GM12878 (cell line): ENCODE data around the gene ZNF304. TPM values are rescaled to one million over a fixed set of nuclear protein-coding genes. Genes with fewer than 3 reads are reported as not detected.
A peak's percentile ranks its signal among the peaks of the same experiment; 100 is the strongest.

Experiments
- ATAC-seq: fragments of 200-7000 bp; cut with Tn5 transposase; 3 replicates; pipeline ENCODE4 v1.9.1; 2020; ENCODE audit warnings: mild to moderate bottlenecking, moderate library complexity
- BruUV-seq: library from RNA; stranded (reverse); fragments of 400-500 nt; replicated peaks from 2 replicates; lab custom pipeline; 2021; lab: Mats Ljungman, UMichigan
- CTCF ChIA-PET: fragments of 300-600 bp; sonication (Branson Sonifier 250); formaldehyde crosslinking; extraction: SDS; loops from one replicate; lab custom pipeline; 2021; ENCODE audit warnings: inconsistent platforms; lab: Yijun Ruan, JAX
- POLR2A ChIA-PET: fragments of 350-600 bp; formaldehyde crosslinking; extraction: SDS; loops from one replicate; lab custom pipeline; 2021; ENCODE audit warnings: inconsistent platforms; lab: Charles Lee
- RAD21 ChIA-PET: fragments of 300-600 bp; sonication (Branson Sonifier 250); formaldehyde crosslinking; loops from one replicate; lab custom pipeline; 2023; ENCODE audit warnings: antibody characterized with exemption; ENCODE audit not compliant: unreplicated experiment; lab: Charles Lee
- SMC1A ChIA-PET: fragments of 300-600 bp; sonication (Branson Sonifier 250); formaldehyde crosslinking; loops from one replicate; lab custom pipeline; 2023; ENCODE audit not compliant: unreplicated experiment, uncharacterized antibody; lab: Charles Lee
- DNase-seq: peaks from one replicate; pipeline ENCODE4 v3.0.0-alpha.2; 2011; ENCODE audit warnings: low read depth, low spot score
- FAIRE-seq: peaks from 3 replicates; lab custom pipeline; 2011; peaks lifted over from hg19 to GRCh38; lab: Jason Lieb, UNC
- H2AFZ ChIP-seq: 2 replicates; pipeline ENCODE4 v1.6.0; 2011; ENCODE audit warnings: low read depth, low read length, control low read depth; ENCODE audit not compliant: control insufficient read depth
- H3K27ac ChIP-seq: 2 replicates; pipeline ENCODE4 v1.5.1; 2011; ENCODE audit warnings: control low read depth; ENCODE audit not compliant: control insufficient read depth, insufficient read depth
- H3K27me3 ChIP-seq, 2 experiments: replicated peaks in 1 of 2; 2 replicates each; pipeline versions ENCODE4 v1.6.0 to v1.6.1; 2011; ENCODE audit warnings: low read length in 1 of 2; ENCODE audit not compliant: control insufficient read depth in 2 of 2, insufficient read depth in 2 of 2
- H3K36me3 ChIP-seq, 2 experiments: 2 replicates each; pipeline ENCODE4 v1.5.1; 2011; ENCODE audit warnings: low read length in 1 of 2; ENCODE audit not compliant: control insufficient read depth in 2 of 2, insufficient read depth in 2 of 2
- H3K4me1 ChIP-seq: 2 replicates; pipeline ENCODE4 v1.6.1; 2011; ENCODE audit warnings: mild to moderate bottlenecking, low read length, moderate library complexity, mixed read lengths; ENCODE audit not compliant: control insufficient read depth, insufficient read depth
- H3K4me2 ChIP-seq: 2 replicates; pipeline ENCODE4 v1.6.0; 2011; ENCODE audit warnings: control low read depth; ENCODE audit not compliant: control insufficient read depth, insufficient read depth
- H3K4me3 ChIP-seq: fragments of 200-600 bp; sonication (generic); 2 replicates; pipeline ENCODE4 v1.5.1; 2016
- H3K79me2 ChIP-seq: 2 replicates; pipeline ENCODE4 v1.6.0; 2011; ENCODE audit warnings: low read length; ENCODE audit not compliant: control insufficient read depth, insufficient read depth
- H3K9ac ChIP-seq: 2 replicates; pipeline ENCODE4 v1.8.0; 2011; ENCODE audit warnings: low read length, control low read depth, mixed read lengths; ENCODE audit not compliant: control insufficient read depth, insufficient read depth
- H3K9me3 ChIP-seq: replicated peaks from 3 replicates; pipeline ENCODE4 v1.5.1; 2011; ENCODE audit warnings: mild to moderate bottlenecking, low read length; ENCODE audit not compliant: control insufficient read depth, insufficient read depth
- H4K20me1 ChIP-seq: 2 replicates; pipeline ENCODE4 v1.6.0; 2011; ENCODE audit not compliant: control insufficient read depth, insufficient read depth
- BMI1 ChIP-seq: fragments of 450-650 bp; IDR thresholded peaks from 2 replicates; pipeline ENCODE4 v1.6.1; 2016; ENCODE audit warnings: mild to moderate bottlenecking, moderate library complexity, borderline replicate concordance
- EP300 ChIP-seq, 2 experiments: fragments of 150-350 bp in 1 of 2; IDR thresholded peaks; 2 replicates each; pipeline ENCODE4 v1.6.1; 2011 to 2012; ENCODE audit warnings: low read depth in 2 of 2, low read length in 2 of 2, borderline replicate concordance in 1 of 2, improper control_type of control experiment in 1 of 2, inconsistent platforms in 1 of 2; ENCODE audit not compliant: control insufficient read depth in 1 of 2
- KLF5 ChIP-seq: fragments of 450-650 bp; IDR thresholded peaks from 2 replicates; pipeline ENCODE4 v1.6.1; 2014; ENCODE audit warnings: mild to moderate bottlenecking; ENCODE audit not compliant: partially characterized antibody
- MTA2 ChIP-seq: fragments of 450-650 bp; IDR thresholded peaks from 2 replicates; pipeline ENCODE4 v1.6.1; 2016; ENCODE audit warnings: low read depth, mild to moderate bottlenecking, moderate library complexity
- MYC ChIP-seq: IDR thresholded peaks from 2 replicates; pipeline ENCODE4 v1.6.1; 2011; ENCODE audit warnings: mild to moderate bottlenecking, low read length, moderate library complexity, inconsistent platforms; ENCODE audit not compliant: insufficient read depth, insufficient replicate concordance, insufficient read length, severe bottlenecking
- RELA ChIP-seq: fragments of 450-650 bp; IDR thresholded peaks from 2 replicates; pipeline ENCODE4 v1.8.0; 2014; ENCODE audit warnings: borderline replicate concordance; ENCODE audit not compliant: partially characterized antibody
- RELB ChIP-seq: fragments of 450-650 bp; IDR thresholded peaks from 2 replicates; pipeline ENCODE4 v1.6.1; 2017; ENCODE audit warnings: low read depth, mild to moderate bottlenecking, moderate library complexity
- SREBF1 ChIP-seq: IDR thresholded peaks from 2 replicates; pipeline ENCODE4 v1.6.1; 2012; ENCODE audit warnings: mild to moderate bottlenecking, low read length
- SRF ChIP-seq, 2 experiments: IDR thresholded peaks; 2 replicates each; pipeline ENCODE4 v1.6.1; 2011; ENCODE audit warnings: low read depth in 2 of 2, low read length in 2 of 2, mild to moderate bottlenecking in 1 of 2, moderate library complexity in 1 of 2
- TARDBP ChIP-seq: IDR thresholded peaks from 2 replicates; pipeline ENCODE4 v1.6.1; 2016; ENCODE audit warnings: borderline replicate concordance
- TBL1XR1 ChIP-seq: IDR thresholded peaks from 2 replicates; pipeline ENCODE4 v1.6.1; 2012; ENCODE audit warnings: low read depth, low read length, improper control_type of control experiment
- YY1 ChIP-seq: IDR thresholded peaks from 2 replicates; pipeline ENCODE4 v1.6.1; 2011; ENCODE audit warnings: low read depth, mild to moderate bottlenecking, low read length
- ZSCAN29 ChIP-seq: fragments of 450-650 bp; IDR thresholded peaks from 2 replicates; pipeline ENCODE4 v1.6.1; 2017; ENCODE audit warnings: mild to moderate bottlenecking, moderate library complexity
- WGBS: methylation state at CpG from one replicate; pipeline ENCODE4 v1.1.6; 2016; ENCODE audit warnings: low lambda C conversion rate; ENCODE audit not compliant: insufficient replicate concordance, insufficient coverage; ENCODE audit errors: missing lambda C conversion rate; 5-methylcytosine and 5-hydroxymethylcytosine counted together
- in situ Hi-C: fragments of 300-500 bp; cut with MboI; formaldehyde crosslinking; loops from 9 replicates; pipeline ENCODE4 v1.14.3; 2018; ENCODE audit warnings: mixed read lengths
- intact Hi-C: fragments of 100-400 bp; cut with micrococcal nuclease; formaldehyde crosslinking; loops from one replicate; pipeline ENCODE4 v1.14.2; 2022; ENCODE audit not compliant: unreplicated experiment
- polyA plus RNA-seq, 11 experiments: library from polyadenylated mRNA; depleted of rRNA in 4 of 11; unstranded in 6 of 11; stranded (reverse) in 5 of 11; fragments of >200 nt; fragmentation: Nextera tagmentation in 4 of 11; fragmentation: Illumina TruSeq in 1 of 11; extraction: Ambion mirVana in 4 of 11; extraction: Trizol in 1 of 11; gene quantifications; 1 replicate in 1 of 11; 2 replicates in 10 of 11; pipeline versions ENCODE4 v1.2.1 to v1.2.3, GENCODE V29; 2011 to 2016; ENCODE audit warnings: inconsistent platforms in 2 of 11, missing spikeins in 2 of 11, low read depth in 1 of 11
- total RNA-seq, 4 experiments: library from RNA; depleted of rRNA in 3 of 4; stranded (reverse); fragments of >200 nt in 3 of 4; fragmentation: Illumina TruSeq in 1 of 4; extraction: Trizol in 1 of 4; gene quantifications; 2 replicates each; pipeline versions ENCODE4 v1.2.1 to v1.2.3, GENCODE V29; 2013 to 2021

ZNF304 gene
- total and polyA plus RNA-seq, 10 of the 15 experiments (the other 5 are each of a cell fraction or from before 2014, with no cell fraction given), result 1.1 to 11.6 (median 6.9) TPM

GRCh38 chr19:57382806-57383488 lies 31.9 kb downstream of the ZNF304 start:
- ChIA-PET RAD21 (no interaction called here), CTCF (interaction anchor here (0.6 to 1.5 kb wide), 2 partner anchors 15 to 18 kb away, joined by 4 read pairs; no protein-coding TSS in a partner anchor), POLR2A (interaction anchor here (0.7 kb wide), 1 partner anchor 1162 kb away, joined by 3 read pairs; no protein-coding TSS in a partner anchor), SMC1A (no interaction called here)
- peaks cover 6% of the 10 kb centered on the region; the same call in 2 of the 3 replicates for H3K9me3 ChIP-seq
- in situ Hi-C loops, result no loop called here
- TF ChIP-seq MYC (no peak), BMI1 (no peak)
- DNase-seq (no peak), ATAC-seq (no peak), FAIRE-seq (no peak)
- H3K79me2 ChIP-seq, result no peaks in the 10 kb centered on the region
- no peaks in the 10 kb centered on the region for H3K36me3 ChIP-seq
- H3K4me3 ChIP-seq, result no peak overlapping the region
- BruUV-seq, result no TSS peak
- H3K4me1 ChIP-seq, result no peaks in the 10 kb centered on the region
- intact Hi-C loops, result no loop called here
- WGBS, result 64% methylated on average over 7 of the region's 7 CpGs
- H3K9ac ChIP-seq, result no peak overlapping the region
- no peak overlapping the region for H2AFZ ChIP-seq
- no peaks in the 10 kb centered on the region for H3K27me3 ChIP-seq
- H3K27ac ChIP-seq, result no peak overlapping the region
- H3K4me2 ChIP-seq, result no peak overlapping the region
- H4K20me1 ChIP-seq, result no peaks in the 10 kb centered on the region

DNA sequence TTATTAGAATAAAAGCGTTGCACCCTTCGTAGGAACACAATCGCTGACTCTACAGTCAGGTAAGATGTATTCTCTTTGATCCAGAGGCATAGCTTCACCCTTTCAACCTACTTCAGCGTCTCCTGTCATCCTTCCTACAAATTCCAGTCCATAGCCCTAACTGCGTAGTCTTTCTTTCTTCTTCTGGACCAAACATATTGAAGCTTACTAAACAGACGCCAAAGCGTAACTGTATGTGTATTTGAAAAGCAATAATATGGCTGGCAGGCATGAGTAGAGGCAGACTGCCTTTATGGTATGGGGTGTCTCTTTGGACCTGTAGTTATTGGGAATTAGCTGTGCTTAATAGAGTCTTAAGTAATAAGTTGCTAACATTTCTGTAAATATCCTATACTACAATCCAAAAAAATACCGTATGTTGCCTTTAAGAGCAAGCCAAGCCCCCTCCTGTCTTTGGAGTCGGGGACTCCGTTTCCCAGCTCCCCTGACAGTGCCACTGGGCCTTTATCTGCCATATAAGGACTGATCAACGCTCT lies 38.2 kb downstream of the ZNF304 start:
- peak overlapping the region; percentile 40; the same call in 1 of the 2 replicates for H3K4me3 ChIP-seq
- H3K36me3 ChIP-seq, result peaks cover 2 to 10% of the 10 kb centered on the region in 2 experiments; a peak in 2 of 4 replicates
- H3K9me3 ChIP-seq, result peaks cover 4% of the 10 kb centered on the region; the same call in 2 of the 3 replicates
- POLR2A ChIA-PET, result interaction anchor here (0.5 to 1.5 kb wide), 4 partner anchors 22 to 45 kb away, joined by 3 to 6 read pairs (median 4); partner anchors contain the start of genes TRAPPC2B, ZNF304 and ZNF547
- no peaks in the 10 kb centered on the region for H3K27me3 ChIP-seq
- H3K9ac ChIP-seq, result peak overlapping the region; percentile 63
- no peak for DNase-seq
- no peak for ATAC-seq
- peak overlapping the region; percentile 74 for H3K27ac ChIP-seq
- BruUV-seq, result TSS peak; percentile 66
- in situ Hi-C loops (no loop called here), intact Hi-C loops (loop anchor here (1.0 kb wide), 1 partner anchor 26 kb away; the partner anchor contains the start of genes TRAPPC2B and ZNF547)
- H3K79me2 ChIP-seq, result peaks cover 36% of the 10 kb centered on the region
- H4K20me1 ChIP-seq, result no peaks in the 10 kb centered on the region
- WGBS, result 63% methylated on average over 11 of the region's 11 CpGs
- peaks cover 7% of the 10 kb centered on the region; the same call in 1 of the 2 replicates for H3K4me1 ChIP-seq
- RAD21 ChIA-PET, result interaction anchor here (0.6 to 1.2 kb wide), 5 partner anchors 9 to 63 kb away, joined by 3 to 5 read pairs (median 3); partner anchors contain the start of genes ZNF304 and ZNF749
- SMC1A ChIA-PET, result interaction anchor here (0.6 to 1.4 kb wide), 6 partner anchors 9 to 222 kb away, joined by 3 to 7 read pairs (median 5); partner anchors contain the start of genes DUXA and ZNF304
- H3K4me2 ChIP-seq, result peak overlapping the region; percentile 81
- peak overlapping the region; percentile 97 for H2AFZ ChIP-seq
- FAIRE-seq, result no peak
- CTCF ChIA-PET, result interaction anchor here (0.8 to 2.0 kb wide), 8 partner anchors 13 to 318 kb away, joined by 3 to 7 read pairs (median 4); partner anchors contain the start of genes TRAPPC2B and ZNF547
- TF ChIP-seq ZSCAN29, result no peak
- no peak; the same call in 1 of the 2 replicates for TF ChIP-seq YY1
- TF ChIP-seq RELA, result peak; percentile 52
- 0 out of 2 replicates have a peak, but pooled peaks have one; percentile 7 for TF ChIP-seq MTA2
- no peak for TF ChIP-seq TBL1XR1
- peak; percentile 97 to 99 for TF ChIP-seq SRF (IDR thresholded peaks at IDR 0.05; ENCODE audit: low read depth in 2 of 2, low read length in 2 of 2)
- 0 out of 2 replicates have a peak, but pooled peaks have one; percentile 80 for TF ChIP-seq SREBF1
- no peak for TF ChIP-seq EP300 (IDR thresholded peaks at IDR 0.05; ENCODE audit: borderline replicate concordance in 1 of 2, control insufficient read depth in 1 of 2, low read depth in 2 of 2, low read length in 2 of 2)
- TF ChIP-seq KLF5, result no peak
- peak; percentile 75; the same call in 1 of the 2 replicates for TF ChIP-seq RELB
- TF ChIP-seq TARDBP, result peak; percentile 11; the same call in 1 of the 2 replicates
